ENCODE measurements around the gene ETS1. TPM values are rescaled to one million over a fixed set of nuclear protein-coding genes. Genes with fewer than 3 reads are reported as not detected.

Gene ETS1
- total RNA-seq, 4 donors from 2014 or later = 72.4 to 211 (median 165) TPM

DNA sequence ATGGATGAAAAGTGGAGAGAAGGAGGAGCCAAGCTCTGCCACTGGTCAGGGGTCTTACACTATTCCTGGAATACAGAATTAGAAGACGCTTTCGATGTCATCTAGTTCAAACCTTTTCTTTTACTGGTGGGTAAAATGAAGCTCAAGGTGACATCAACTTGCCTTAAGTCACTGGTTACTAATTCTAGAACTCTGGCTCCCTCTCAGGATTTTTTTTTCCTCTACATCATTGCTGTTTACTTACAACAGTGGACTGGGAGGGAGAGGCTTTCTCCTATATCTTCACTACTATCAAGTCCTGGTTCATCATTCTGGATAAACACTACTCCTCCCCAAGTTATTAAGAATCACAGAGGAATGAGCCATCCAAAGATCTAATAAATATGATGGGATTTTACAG is 82.9 kb downstream of the ETS1 start:
- DNase-seq (ENCODE audit: low spot score) (no peak), ATAC-seq (ENCODE audit: low FRiP score) (no peak)
- TF ChIP-seq, protein P1, sequence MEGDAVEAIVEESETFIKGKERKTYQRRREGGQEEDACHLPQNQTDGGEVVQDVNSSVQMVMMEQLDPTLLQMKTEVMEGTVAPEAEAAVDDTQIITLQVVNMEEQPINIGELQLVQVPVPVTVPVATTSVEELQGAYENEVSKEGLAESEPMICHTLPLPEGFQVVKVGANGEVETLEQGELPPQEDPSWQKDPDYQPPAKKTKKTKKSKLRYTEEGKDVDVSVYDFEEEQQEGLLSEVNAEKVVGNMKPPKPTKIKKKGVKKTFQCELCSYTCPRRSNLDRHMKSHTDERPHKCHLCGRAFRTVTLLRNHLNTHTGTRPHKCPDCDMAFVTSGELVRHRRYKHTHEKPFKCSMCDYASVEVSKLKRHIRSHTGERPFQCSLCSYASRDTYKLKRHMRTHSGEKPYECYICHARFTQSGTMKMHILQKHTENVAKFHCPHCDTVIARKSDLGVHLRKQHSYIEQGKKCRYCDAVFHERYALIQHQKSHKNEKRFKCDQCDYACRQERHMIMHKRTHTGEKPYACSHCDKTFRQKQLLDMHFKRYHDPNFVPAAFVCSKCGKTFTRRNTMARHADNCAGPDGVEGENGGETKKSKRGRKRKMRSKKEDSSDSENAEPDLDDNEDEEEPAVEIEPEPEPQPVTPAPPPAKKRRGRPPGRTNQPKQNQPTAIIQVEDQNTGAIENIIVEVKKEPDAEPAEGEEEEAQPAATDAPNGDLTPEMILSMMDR (IDR thresholded peaks at IDR 0.05) = no peak

DNA sequence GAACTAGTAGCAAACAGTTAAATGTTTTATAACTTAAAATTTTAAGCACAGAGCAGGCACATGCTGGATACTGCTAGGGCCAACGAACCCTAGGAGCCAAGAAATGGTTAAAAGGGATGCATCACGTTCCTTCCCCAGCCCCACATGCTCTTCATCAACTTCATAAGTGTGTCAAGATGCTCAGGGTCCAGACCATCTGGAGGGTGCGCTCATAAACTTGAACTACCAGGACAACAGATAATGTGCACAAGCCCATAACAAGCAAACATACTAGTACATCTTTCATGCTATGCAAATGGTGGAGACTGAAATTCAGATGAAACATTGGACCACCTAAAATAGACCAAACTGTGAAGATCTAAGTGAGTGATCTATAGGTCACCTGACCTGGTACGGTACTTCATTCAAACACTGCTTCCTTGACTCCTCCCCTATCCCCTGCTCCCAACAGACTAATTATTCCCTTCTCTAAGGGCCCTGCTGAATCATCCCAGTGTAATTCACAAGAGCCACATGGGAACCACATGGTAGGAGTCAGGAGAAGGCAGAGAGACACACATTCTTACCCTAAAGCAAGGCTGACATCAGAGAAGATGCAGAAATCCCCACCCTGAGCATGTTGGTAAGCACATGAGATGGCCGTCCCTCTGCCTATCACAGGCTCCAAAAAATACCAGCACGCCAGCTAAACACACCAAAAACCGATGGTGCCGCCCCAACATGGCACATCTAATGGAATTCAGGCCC is 83.9 kb downstream of the ETS1 start:
- TF ChIP-seq, protein P1 (IDR thresholded peaks at IDR 0.05) = no peak
- ATAC-seq (ENCODE audit: low FRiP score) (no peak), DNase-seq (ENCODE audit: low spot score) (no peak)

DNA sequence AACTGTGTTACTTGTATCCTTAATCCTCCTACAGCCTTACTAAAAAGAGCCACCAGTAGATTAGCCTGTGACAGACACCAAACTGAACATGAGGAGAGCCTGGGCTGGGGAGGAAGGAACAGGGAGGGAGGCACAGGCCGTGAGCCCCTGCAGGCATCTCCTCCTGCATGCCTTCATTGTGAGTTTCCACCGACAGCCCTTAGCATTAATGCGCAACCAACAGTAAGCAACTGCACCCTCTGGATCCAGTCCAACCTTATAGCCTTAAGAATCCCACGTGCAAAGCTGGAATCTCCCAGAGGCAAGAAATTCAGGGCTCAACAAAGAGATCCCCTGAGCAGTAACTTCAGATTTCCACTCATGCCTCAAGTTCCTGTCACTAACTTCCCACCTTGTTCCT is 84.6 kb downstream of the ETS1 start:
- TF ChIP-seq, protein P1 (IDR thresholded peaks at IDR 0.05) = no peak
- ATAC-seq (ENCODE audit: low FRiP score) (no peak), DNase-seq (ENCODE audit: low spot score) (no peak)

DNA sequence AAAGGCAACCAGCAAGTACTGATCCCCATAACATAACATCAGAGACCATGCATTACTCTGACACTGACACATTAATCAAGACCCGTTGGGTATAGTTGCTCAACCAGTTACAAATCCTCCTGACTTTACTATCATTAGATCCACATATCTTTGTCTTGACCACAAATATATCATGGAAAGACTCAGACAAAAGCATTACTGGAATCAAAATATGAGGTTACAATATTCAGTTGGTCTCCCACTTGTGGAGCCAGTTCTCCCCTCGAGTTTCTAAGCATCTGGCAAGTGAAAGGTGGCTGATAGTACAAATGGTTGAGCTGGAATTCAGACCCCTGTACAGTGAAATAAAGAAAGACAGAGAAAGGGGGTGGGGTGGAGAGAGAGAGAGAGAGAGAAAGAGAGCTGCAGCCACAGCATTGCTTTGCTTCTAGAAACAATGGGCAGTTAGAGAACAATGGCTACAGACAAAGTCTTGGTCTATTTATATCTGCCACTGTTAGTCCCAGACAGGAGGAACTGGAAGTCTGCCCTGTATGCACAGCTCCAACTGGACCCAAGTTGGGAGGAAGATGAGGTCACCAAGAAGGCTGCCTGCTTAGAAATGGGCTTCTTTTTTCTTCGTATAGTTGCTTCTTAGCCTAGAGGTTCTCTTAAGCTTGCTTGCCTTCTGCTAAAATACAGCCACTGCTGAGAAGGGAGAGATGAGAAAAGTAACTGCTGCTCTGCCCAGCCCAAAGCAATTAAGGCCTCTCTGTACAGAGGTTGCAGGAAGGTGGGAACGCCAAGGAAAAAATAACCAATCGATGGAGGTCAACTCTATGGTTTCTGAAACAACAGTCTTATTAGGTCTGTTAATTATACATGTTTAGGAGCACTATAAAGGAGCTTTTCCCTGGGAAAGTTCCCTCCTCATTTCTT is 85.5 kb downstream of the ETS1 start:
- TF ChIP-seq, protein P1 (IDR thresholded peaks at IDR 0.05) = no peak
- DNase-seq (ENCODE audit: low spot score) (no peak), ATAC-seq (ENCODE audit: low FRiP score) (no peak)

DNA sequence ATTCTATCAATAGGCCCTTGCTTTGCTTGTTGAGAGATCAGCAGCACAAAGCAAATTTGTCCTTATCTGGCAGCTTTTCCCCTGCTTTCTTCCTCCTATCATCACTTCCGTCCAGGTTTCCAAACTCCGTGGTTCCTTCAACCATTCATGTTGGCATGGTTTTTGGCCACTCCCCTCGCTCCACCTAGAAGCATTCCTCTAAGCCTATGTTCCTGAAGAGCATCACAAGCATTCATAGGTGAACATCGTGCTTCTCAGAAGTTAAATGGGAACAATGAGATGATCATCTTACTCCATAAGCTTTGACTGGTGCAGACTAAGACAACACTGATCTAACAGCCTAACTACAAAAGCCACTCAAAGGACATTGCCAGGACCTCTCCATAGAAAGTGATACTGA is 86.3 kb downstream of the ETS1 start:
- TF ChIP-seq, protein P1 (IDR thresholded peaks at IDR 0.05) = no peak
- no peak for ATAC-seq (ENCODE audit: low FRiP score)
- DNase-seq (ENCODE audit: low spot score) = no peak

DNA sequence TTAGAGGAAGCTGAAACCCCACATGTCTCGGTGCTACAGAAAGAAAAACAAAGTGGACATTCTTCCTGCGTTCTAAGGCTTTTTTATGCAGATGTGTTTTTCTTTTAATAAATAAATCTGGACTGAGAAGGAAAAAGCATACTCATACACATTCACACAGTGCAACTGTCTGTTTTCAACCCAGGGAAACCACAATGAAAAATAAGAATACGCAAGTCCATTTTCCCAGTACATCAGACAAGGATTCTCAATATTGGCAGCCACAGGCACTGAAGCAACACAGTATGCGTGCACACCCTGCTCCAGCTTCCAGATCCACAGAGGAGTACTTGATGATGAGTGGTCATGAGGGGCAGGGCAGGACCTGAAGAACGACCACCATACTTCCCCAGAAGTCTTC is 86.9 kb downstream of the ETS1 start:
- TF ChIP-seq, protein P1 (IDR thresholded peaks at IDR 0.05) = no peak
- no peak for DNase-seq (ENCODE audit: low spot score)
- ATAC-seq (ENCODE audit: low FRiP score) = no peak
